Adipose tissue (tissue), 3 donors: ENCODE measurements around the gene GNAS. TPM values are rescaled to one million over a fixed set of nuclear protein-coding genes. Genes with fewer than 3 reads are reported as not detected.

Experiments used
- H3K27ac ChIP-seq: one replicate; pipeline ENCODE4 v1.5.1; 2013; ENCODE audit warnings: low read depth, low read length
- WGBS, 3 donors: extraction: QIAGEN DNeasy Blood & Tissue Kit; methylation state at CpG; one replicate each; pipeline ENCODE4 v1.1.7; 2013; 5-methylcytosine and 5-hydroxymethylcytosine counted together
- polyA plus RNA-seq, 3 donors: library from polyadenylated mRNA; stranded (reverse); fragments of 200-250 nt; gene quantifications; one replicate each; pipeline ENCODE4 v1.2.3, GENCODE V29; 2013
- donor health status: healthy with polysubstance abuse.
- donor health status: Bipolar disorder and iron deficiency.
- donor health status: healthy.

GNAS gene
- polyA plus RNA-seq, 3 donors, result 496 to 977 (median 949) TPM

- H3K27ac ChIP-seq, result no peak overlapping the region
These were observed 53.6 kb downstream of the GNAS start for GRCh38 chr20:58906111-58906510.

DNA sequence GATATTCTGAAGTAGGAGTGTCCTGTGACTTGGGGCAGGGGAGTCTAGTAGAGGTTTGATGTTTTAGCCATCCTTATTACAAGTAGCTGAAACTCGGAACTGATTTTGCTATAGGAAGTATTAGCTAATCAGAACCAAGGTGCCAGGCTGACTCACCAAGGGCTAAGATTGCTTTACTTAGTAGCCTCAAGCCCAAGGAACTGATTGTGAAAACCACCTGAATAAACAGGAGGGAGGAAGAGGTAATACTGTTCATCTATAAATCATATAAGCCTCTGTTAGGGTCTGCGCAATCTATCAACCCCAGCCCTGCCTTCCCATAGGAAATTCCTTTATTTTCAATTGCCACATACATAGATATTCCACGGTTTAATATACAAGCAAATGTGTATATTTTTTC is 54.4 kb downstream of the GNAS start:
- H3K27ac ChIP-seq, result no peak overlapping the region
- 31 to 40% (median 38%) methylated on average over 3 of the region's 3 CpGs for WGBS, 3 donors

More at GRCh38 chr20:58906111-58906510, 53.6 kb downstream of the GNAS start:
- 86 to 94% (median 89%) methylated on average over 5 of the region's 5 CpGs for WGBS, 3 donors

- 6 to 21% (median 13%) methylated on average over 13 of the region's 13 CpGs for WGBS, 3 donors
- no peak overlapping the region for H3K27ac ChIP-seq
These were observed 55.0 kb downstream of the GNAS start for GRCh38 chr20:58907320-58908137.

- 23 to 34% (median 31%) methylated on average over 4 of the region's 4 CpGs for WGBS, 3 donors
- no peak overlapping the region for H3K27ac ChIP-seq
These were observed 55.7 kb downstream of the GNAS start for GRCh38 chr20:58908221-58908620.

DNA sequence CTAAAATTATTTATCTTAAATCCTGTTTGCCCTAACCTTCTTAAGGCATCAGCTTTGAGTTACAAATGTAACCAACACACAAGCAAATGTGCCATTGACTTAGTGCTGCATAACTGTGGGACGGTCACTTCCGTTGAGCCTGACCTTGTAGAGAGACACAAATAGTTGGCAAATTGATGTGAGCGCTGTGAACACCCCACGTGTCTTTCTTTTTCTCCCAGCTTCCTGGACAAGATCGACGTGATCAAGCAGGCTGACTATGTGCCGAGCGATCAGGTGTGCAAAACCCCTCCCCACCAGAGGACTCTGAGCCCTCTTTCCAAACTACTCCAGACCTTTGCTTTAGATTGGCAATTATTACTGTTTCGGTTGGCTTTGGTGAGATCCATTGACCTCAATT is 56.4 kb downstream of the GNAS start:
- 60 to 80% (median 79%) methylated on average over 9 of the region's 9 CpGs for WGBS, 3 donors
- H3K27ac ChIP-seq, result no peak overlapping the region

- 93 to 96% (median 94%) methylated on average over 15 of the region's 15 CpGs for WGBS, 3 donors
- no peak overlapping the region for H3K27ac ChIP-seq
These were observed 57.1 kb downstream of the GNAS start for GRCh38 chr20:58909585-58909984.

- WGBS, 3 donors, result 94 to 97% (median 95%) methylated on average over 14 of the region's 14 CpGs
- H3K27ac ChIP-seq, result no peak overlapping the region
These were observed 58.0 kb downstream of the GNAS start for GRCh38 chr20:58910473-58910872.

GRCh38 chr20:58911309-58911708 is 58.8 kb downstream of the GNAS start:
- no peak overlapping the region for H3K27ac ChIP-seq
- 95 to 97% (median 97%) methylated on average over 2 of the region's 2 CpGs for WGBS, 3 donors

- 44 to 51% (median 49%) methylated on average over 3 of the region's 3 CpGs for WGBS, 3 donors
- H3K27ac ChIP-seq, result no peak overlapping the region
These were observed 59.5 kb downstream of the GNAS start for GRCh38 chr20:58911970-58912369.

GRCh38 chr20:58913079-58913478 is 60.6 kb downstream of the GNAS start:
- WGBS, 3 donors, result 82 to 89% (median 86%) methylated on average over 4 of the region's 4 CpGs

GRCh38 chr20:58918621-58919020 is 66.1 kb downstream of the GNAS start:
- no peak overlapping the region for H3K27ac ChIP-seq
- WGBS, 3 donors, result 68 to 88% (median 70%) methylated on average over 6 of the region's 6 CpGs

More at GRCh38 chr20:58913079-58913478, 60.6 kb downstream of the GNAS start:
- no peak overlapping the region for H3K27ac ChIP-seq

DNA sequence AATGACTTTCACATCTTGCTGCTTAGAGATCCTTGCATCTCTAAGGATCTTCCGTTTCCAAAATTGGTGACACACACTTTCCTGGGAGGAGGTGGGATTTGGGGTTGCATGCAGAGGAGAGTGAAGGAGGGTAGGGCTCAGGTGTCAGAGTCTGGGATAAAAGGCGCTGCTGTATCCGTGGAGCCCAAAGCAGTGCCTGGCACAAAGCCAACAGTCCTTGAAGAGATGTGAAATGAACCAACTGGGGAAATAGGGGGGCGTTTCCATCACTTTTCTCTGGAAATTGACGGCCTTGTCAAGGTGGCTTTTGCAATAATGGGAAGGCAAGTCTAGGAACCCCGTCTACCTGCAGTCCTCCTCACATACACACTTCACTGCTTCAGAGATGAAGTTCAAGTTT is 69.0 kb downstream of the GNAS start:
- 33 to 70% (median 63%) methylated on average over 6 of the region's 6 CpGs for WGBS, 3 donors
- H3K27ac ChIP-seq, result no peak overlapping the region

DNA sequence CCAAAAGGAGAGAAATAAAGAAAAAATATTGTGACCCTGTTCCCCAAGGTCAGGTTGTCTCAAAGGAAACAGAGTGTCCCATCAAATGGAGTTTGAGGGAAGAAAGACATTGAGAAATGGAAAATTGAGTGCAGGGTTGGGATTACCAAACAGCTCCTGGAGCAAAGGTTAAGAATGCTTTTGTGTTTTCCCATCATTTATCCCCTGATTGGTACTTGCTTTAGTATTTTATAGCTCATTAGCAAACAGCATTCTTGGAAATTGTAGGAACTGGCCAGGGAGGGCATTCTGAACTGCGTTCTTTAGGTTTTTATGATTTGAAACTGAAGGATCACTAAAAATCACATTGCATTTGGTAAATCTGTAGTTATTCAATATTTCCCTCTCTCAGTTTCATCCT is 69.5 kb downstream of the GNAS start:
- WGBS, 3 donors, result 89 to 97% (median 92%) methylated on average over 1 of the region's 1 CpG
- H3K27ac ChIP-seq, result no peak overlapping the region

DNA sequence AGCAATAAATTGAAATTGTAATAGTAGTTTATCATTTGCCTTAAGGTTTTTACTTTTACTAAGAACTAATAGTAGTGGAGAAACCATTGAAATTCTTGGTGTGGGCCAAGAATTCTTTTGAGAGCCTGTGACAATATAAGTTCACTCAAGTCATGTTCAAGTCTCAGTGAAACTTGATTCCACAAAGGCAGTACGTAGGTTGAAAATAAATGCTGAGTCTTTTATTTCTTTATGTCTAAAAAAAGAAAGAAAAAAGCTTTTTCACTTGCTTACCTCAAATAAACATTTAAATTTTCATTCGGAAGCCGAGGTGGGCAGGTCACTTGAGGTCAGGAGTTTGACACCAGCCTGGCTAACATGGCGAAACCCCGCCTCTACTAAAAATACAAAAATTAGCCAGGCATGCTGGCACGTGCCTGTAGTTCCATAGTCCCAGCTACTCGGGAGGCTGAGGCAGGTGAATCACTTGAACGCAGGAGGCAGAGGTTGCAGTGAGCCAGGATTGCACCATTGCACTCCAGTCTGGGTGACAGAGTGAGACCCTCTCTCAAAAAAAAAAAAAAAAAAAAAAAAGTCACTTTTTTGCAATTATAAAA is 70.7 kb downstream of the GNAS start:
- H3K27ac ChIP-seq, result no peak overlapping the region
- 76 to 87% (median 77%) methylated on average over 8 of the region's 8 CpGs for WGBS, 3 donors

DNA sequence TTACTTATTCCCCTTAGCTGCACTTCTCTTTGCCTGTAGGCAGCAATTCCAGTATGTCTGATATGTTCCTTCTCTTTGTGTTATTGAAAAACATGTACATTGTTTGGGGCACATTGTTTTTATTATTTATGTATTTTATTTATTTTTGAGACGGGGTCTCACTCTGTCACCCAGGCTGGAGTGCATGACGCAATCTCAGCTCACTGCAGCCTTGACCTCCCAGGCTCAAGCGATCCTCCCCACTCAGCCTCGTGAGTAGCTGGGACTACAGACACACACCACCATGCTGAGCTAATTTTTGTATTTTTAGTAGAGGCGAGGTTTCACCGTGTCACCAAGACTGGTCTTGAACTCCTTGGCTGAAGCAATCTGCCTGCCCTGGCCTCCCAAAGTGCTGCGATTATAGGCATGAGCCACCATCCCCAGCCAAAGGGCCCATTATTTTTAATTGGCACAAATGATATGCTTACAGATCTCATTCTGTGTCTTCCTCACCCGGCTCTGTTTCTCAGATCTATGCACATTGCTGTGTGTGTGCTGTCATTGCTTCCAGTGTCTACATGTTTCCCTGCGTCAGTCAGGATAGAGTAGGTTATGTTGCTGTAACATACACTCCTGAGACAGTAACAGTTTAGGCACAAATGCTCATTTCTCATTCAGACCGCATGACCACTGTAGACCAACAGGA is 74.4 kb downstream of the GNAS start:
- WGBS, 3 donors, result 93% methylated on average over 10 of the region's 10 CpGs
- no peak overlapping the region for H3K27ac ChIP-seq

- no peak overlapping the region for H3K27ac ChIP-seq
- WGBS, 3 donors, result 93 to 95% (median 93%) methylated on average over 7 of the region's 7 CpGs
These were observed 75.1 kb downstream of the GNAS start for GRCh38 chr20:58927490-58928061.

- no peak overlapping the region for H3K27ac ChIP-seq
- WGBS, 3 donors, result 80 to 94% (median 86%) methylated on average over 3 of the region's 3 CpGs
These were observed 78.0 kb downstream of the GNAS start for GRCh38 chr20:58930496-58930895.

GRCh38 chr20:58932170-58932569 is 79.7 kb downstream of the GNAS start:
- H3K27ac ChIP-seq, result no peak overlapping the region
- WGBS, 3 donors, result 86 to 91% (median 88%) methylated on average over 5 of the region's 5 CpGs

GRCh38 chr20:58938078-58938477 is 85.6 kb downstream of the GNAS start:
- WGBS, 3 donors, result 68 to 74% (median 71%) methylated on average over 2 of the region's 2 CpGs

More at GRCh38 chr20:58938078-58938477, 85.6 kb downstream of the GNAS start:
- no peak overlapping the region for H3K27ac ChIP-seq
